Measurements from ENCODE around the gene NMU. TPM values are rescaled to one million over a fixed set of nuclear protein-coding genes. Genes with fewer than 3 reads are reported as not detected.

The NMU gene
- total RNA-seq, 1 experiment from 2014 or later: 0.54 TPM

- Histone ChIP-seq H3K36me3 (ENCODE audit: control insufficient read depth, insufficient read depth, low read length) (no peaks in the 10 kb centered on the region), H3K27me3 (ENCODE audit: control insufficient read depth, insufficient read depth, low read length) (no peaks in the 10 kb centered on the region), H3K9me3 (ENCODE audit: control insufficient read depth, insufficient read depth, low read depth, low read length) (no peaks in the 10 kb centered on the region), H3K27ac (ENCODE audit: low read length) (no peak overlapping the region), H3K4me3 (ENCODE audit: low read depth in 2 of 2, low read length in 2 of 2) (no peak overlapping the region), H3K4me1 (ENCODE audit: control insufficient read depth, insufficient read depth, low read length) (no peaks in the 10 kb centered on the region)
- ChIA-PET CTCF (no interaction called here), POLR2A (no interaction called here)
- intact Hi-C loops (cut with micrococcal nuclease; ENCODE audit: unreplicated experiment): no loop called here
- no TSS peak for BruUV-seq (replicated peaks)
- TF ChIP-seq SIN3A (IDR thresholded peaks at IDR 0.05; ENCODE audit: borderline replicate concordance, insufficient read depth, low read depth, low read length) (no peak), REST (IDR thresholded peaks at IDR 0.05; ENCODE audit: insufficient read depth in 1 of 2, low read depth in 2 of 2, low read length in 1 of 2) (no peak), CTCF (IDR thresholded peaks at IDR 0.05) (no peak), POLR2AphosphoS5 (IDR thresholded peaks at IDR 0.05; ENCODE audit: low read depth, low read length) (no peak), TCF7L2 (IDR thresholded peaks at IDR 0.05; ENCODE audit: low read depth, low read length) (no peak)
- in situ Hi-C loops (cut with HindIII; ENCODE audit: low pct_unique_long_range_greater_than_20kb, low sequenced_read_pairs): no loop called here
- no peak for ATAC-seq
- no peak for DNase-seq (ENCODE audit: low read depth, low spot score)
Measured at GRCh38 chr4:55611358-55612059, 24.6 kb downstream of the NMU start.

DNA sequence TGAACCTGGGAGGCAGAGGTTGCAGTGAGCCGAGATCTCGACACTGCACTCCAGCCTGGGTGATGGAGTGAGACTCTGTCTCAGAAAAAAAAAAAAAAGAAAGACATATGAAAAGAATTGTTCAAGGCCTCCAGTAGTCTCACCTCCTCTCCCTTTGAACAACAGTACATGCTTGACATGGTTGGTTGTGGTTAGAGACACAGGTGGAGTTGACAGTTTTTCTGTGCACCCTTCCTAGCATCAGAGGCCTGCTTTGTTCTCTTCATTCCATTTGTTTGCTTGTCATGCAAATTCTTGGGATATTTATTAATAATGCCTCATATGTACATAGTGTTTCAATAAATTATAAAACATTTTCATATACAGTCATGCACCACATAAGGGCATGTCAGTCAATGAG, 25.7 kb downstream of the NMU start:
- H3K4me1 ChIP-seq (ENCODE audit: control insufficient read depth, insufficient read depth, low read length): no peaks in the 10 kb centered on the region
- no peak overlapping the region for H3K27ac ChIP-seq (ENCODE audit: low read length)
- intact Hi-C loops (cut with micrococcal nuclease; ENCODE audit: unreplicated experiment) (no loop called here), in situ Hi-C loops (cut with HindIII; ENCODE audit: low pct_unique_long_range_greater_than_20kb, low sequenced_read_pairs) (no loop called here)
- POLR2A ChIA-PET: no interaction called here
- no peak overlapping the region for H3K4me3 ChIP-seq (ENCODE audit: low read depth in 2 of 2, low read length in 2 of 2)
- ATAC-seq (no peak), DNase-seq (ENCODE audit: low read depth, low spot score) (no peak)
- no TSS peak for BruUV-seq (replicated peaks)
- no peaks in the 10 kb centered on the region for H3K36me3 ChIP-seq (ENCODE audit: control insufficient read depth, insufficient read depth, low read length)
- H3K27me3 ChIP-seq (ENCODE audit: control insufficient read depth, insufficient read depth, low read length): no peaks in the 10 kb centered on the region
- TF ChIP-seq REST (IDR thresholded peaks at IDR 0.05; ENCODE audit: insufficient read depth in 1 of 2, low read depth in 2 of 2, low read length in 1 of 2): no peak
- no peak for TF ChIP-seq TCF7L2 (IDR thresholded peaks at IDR 0.05; ENCODE audit: low read depth, low read length)
- no peak for TF ChIP-seq SIN3A (IDR thresholded peaks at IDR 0.05; ENCODE audit: borderline replicate concordance, insufficient read depth, low read depth, low read length)
- TF ChIP-seq CTCF (IDR thresholded peaks at IDR 0.05): no peak
- TF ChIP-seq POLR2AphosphoS5 (IDR thresholded peaks at IDR 0.05; ENCODE audit: low read depth, low read length): no peak
- no peaks in the 10 kb centered on the region for H3K9me3 ChIP-seq (ENCODE audit: control insufficient read depth, insufficient read depth, low read depth, low read length)
- CTCF ChIA-PET: no interaction called here
